H9 (cell line): ENCODE results near the gene NEK7. TPM values are rescaled to one million over a fixed set of nuclear protein-coding genes. Genes with fewer than 3 reads are reported as not detected.
A peak's percentile ranks its signal among the peaks of the same experiment; 100 is the strongest.

Experiments
- DNase-seq: peaks from one replicate; pipeline ENCODE4 v3.0.0-alpha.2; 2017
- H2AFZ ChIP-seq: one replicate; pipeline ENCODE4 v1.6.1; 2013; ENCODE audit warnings: mild to moderate bottlenecking, low read length, control low read depth, moderate library complexity
- H2AK5ac ChIP-seq: 2 replicates; pipeline ENCODE4 v1.6.1; 2013; ENCODE audit warnings: low read length, control low read depth, mixed read lengths; ENCODE audit not compliant: insufficient read length
- H2BK120ac ChIP-seq: one replicate; pipeline ENCODE4 v1.6.1; 2013; ENCODE audit warnings: low read depth, mild to moderate bottlenecking, low read length, control low read depth, inconsistent platforms; ENCODE audit not compliant: poor library complexity, severe bottlenecking
- H2BK12ac ChIP-seq: 2 replicates; pipeline ENCODE4 v1.6.1; 2013; ENCODE audit warnings: low read length, control low read depth, mixed read lengths, low read depth; ENCODE audit not compliant: insufficient read length
- H2BK15ac ChIP-seq: 2 replicates; pipeline ENCODE4 v1.6.1; 2013; ENCODE audit warnings: low read depth, low read length, control low read depth
- H2BK20ac ChIP-seq: one replicate; pipeline ENCODE4 v1.6.1; 2013; ENCODE audit warnings: low read depth, mild to moderate bottlenecking, low read length, control low read depth, inconsistent platforms; ENCODE audit not compliant: poor library complexity, severe bottlenecking
- H2BK5ac ChIP-seq: 2 replicates; pipeline ENCODE4 v1.6.1; 2013; ENCODE audit warnings: low read length, control low read depth, mixed read lengths; ENCODE audit not compliant: insufficient read length
- H3K14ac ChIP-seq: 2 replicates; pipeline ENCODE4 v1.6.1; 2013; ENCODE audit warnings: low read length, control low read depth; ENCODE audit not compliant: insufficient read depth
- H3K18ac ChIP-seq: 2 replicates; pipeline ENCODE4 v1.6.1; 2013; ENCODE audit warnings: low read depth, mild to moderate bottlenecking, mixed read lengths, low read length, control low read depth; ENCODE audit not compliant: insufficient read length
- H3K23ac ChIP-seq: 2 replicates; pipeline ENCODE4 v1.6.1; 2013; ENCODE audit warnings: low read length, control low read depth, mixed read lengths, low read depth; ENCODE audit not compliant: insufficient read length
- H3K23me2 ChIP-seq: 2 replicates; pipeline ENCODE4 v1.6.1; 2013; ENCODE audit warnings: low read depth, mild to moderate bottlenecking, mixed read lengths, low read length, control low read depth; ENCODE audit not compliant: insufficient read length, poor library complexity, severe bottlenecking
- H3K27ac ChIP-seq: 2 replicates; pipeline ENCODE4 v1.5.1; 2013; ENCODE audit warnings: low read length, control low read depth, mixed read lengths, low read depth; ENCODE audit not compliant: insufficient read length
- H3K27me3 ChIP-seq: 2 replicates; pipeline ENCODE4 v1.6.1; 2013; ENCODE audit warnings: low read length, control low read depth, inconsistent platforms; ENCODE audit not compliant: insufficient read depth
- H3K4ac ChIP-seq: 2 replicates; pipeline ENCODE4 v1.6.1; 2013; ENCODE audit warnings: low read depth, mild to moderate bottlenecking, control low read depth, inconsistent platforms, low read length, moderate library complexity
- H3K4me1 ChIP-seq: 2 replicates; pipeline ENCODE4 v1.6.1; 2013; ENCODE audit warnings: low read length, control low read depth, inconsistent platforms; ENCODE audit not compliant: insufficient read depth
- H3K4me2 ChIP-seq: 2 replicates; pipeline ENCODE4 v1.6.1; 2013; ENCODE audit warnings: low read length, control low read depth, mixed read lengths; ENCODE audit not compliant: insufficient read length, insufficient read depth
- H3K56ac ChIP-seq: 2 replicates; pipeline ENCODE4 v1.6.1; 2013; ENCODE audit warnings: low read depth, mild to moderate bottlenecking, mixed read lengths, low read length, control low read depth; ENCODE audit not compliant: insufficient read length
- H3K79me1 ChIP-seq: 2 replicates; pipeline ENCODE4 v1.6.1; 2013; ENCODE audit warnings: low read depth, mild to moderate bottlenecking, moderate library complexity, low read length, control low read depth, inconsistent platforms; ENCODE audit not compliant: insufficient read depth, poor library complexity, severe bottlenecking
- H3K79me2 ChIP-seq: 2 replicates; pipeline ENCODE4 v1.6.1; 2013; ENCODE audit warnings: low read length, control low read depth, inconsistent platforms; ENCODE audit not compliant: insufficient read depth
- H3K9ac ChIP-seq: 2 replicates; pipeline ENCODE4 v1.6.1; 2013; ENCODE audit warnings: low read length, control low read depth, mixed read lengths; ENCODE audit not compliant: insufficient read length; ENCODE audit errors: extremely low read depth
- H3K9me3 ChIP-seq: one replicate; pipeline ENCODE4 v1.6.1; 2013; ENCODE audit warnings: low read depth, low read length, inconsistent platforms; ENCODE audit not compliant: control insufficient read depth
- H3T11ph ChIP-seq: one replicate; pipeline ENCODE4 v1.6.1; 2013; ENCODE audit warnings: mild to moderate bottlenecking, low read length, control low read depth, inconsistent platforms
- H4K20me1 ChIP-seq: one replicate; pipeline ENCODE4 v1.6.1; 2013; ENCODE audit not compliant: control insufficient read depth, insufficient read length, insufficient read depth
- H4K5ac ChIP-seq: 2 replicates; pipeline ENCODE4 v1.6.1; 2013; ENCODE audit warnings: low read depth, mild to moderate bottlenecking, mixed read lengths, low read length, control low read depth; ENCODE audit not compliant: insufficient read length
- H4K8ac ChIP-seq: replicated peaks from 2 replicates; pipeline ENCODE4 v1.6.1; 2013; ENCODE audit warnings: low read length, control low read depth, mixed read lengths, low read depth; ENCODE audit not compliant: insufficient read length
- H4K91ac ChIP-seq: 2 replicates; pipeline ENCODE4 v1.6.1; 2013; ENCODE audit warnings: low read depth, mild to moderate bottlenecking, moderate library complexity, mixed read lengths, low read length, control low read depth; ENCODE audit not compliant: insufficient read length
- H3K27ac Mint-ChIP-seq, 3 experiments: 2 replicates in 2 of 3; 3 replicates in 1 of 3; pipeline ENCODE4 v1.8.0; 2020 to 2021; ENCODE audit warnings: mixed read lengths in 3 of 3, mild to moderate bottlenecking in 1 of 3, moderate library complexity in 1 of 3
- H3K27me3 Mint-ChIP-seq: 2 replicates; pipeline ENCODE4 v1.8.0; 2021; ENCODE audit warnings: low read depth, mild to moderate bottlenecking, moderate library complexity, mixed read lengths
- H3K36me3 Mint-ChIP-seq, 3 experiments: 2 replicates in 2 of 3; 3 replicates in 1 of 3; pipeline ENCODE4 v1.8.0; 2020 to 2021; ENCODE audit warnings: low read depth in 3 of 3, mixed read lengths in 3 of 3; ENCODE audit not compliant: insufficient read depth in 1 of 3
- H3K4me1 Mint-ChIP-seq, 2 experiments: 2 replicates each; pipeline ENCODE4 v1.8.0; 2020; ENCODE audit warnings: mixed read lengths in 2 of 2
- H3K4me3 Mint-ChIP-seq, 2 experiments: 2 replicates in 1 of 2; 3 replicates in 1 of 2; pipeline ENCODE4 v1.8.0; 2020 to 2021; ENCODE audit warnings: mild to moderate bottlenecking in 2 of 2, mixed read lengths in 2 of 2, moderate library complexity in 1 of 2
- H3K9me3 Mint-ChIP-seq, 2 experiments: 2 replicates in 1 of 2; 3 replicates in 1 of 2; pipeline ENCODE4 v1.8.0; 2020; ENCODE audit warnings: mild to moderate bottlenecking in 2 of 2, mixed read lengths in 2 of 2, moderate library complexity in 1 of 2
- CTCF ChIP-seq: fragments of 200-600 bp; sonication (generic); conservative IDR thresholded peaks from 3 replicates; pipeline ENCODE4 v1.8.0; 2021; ENCODE audit warnings: antibody characterized with exemption, mild to moderate bottlenecking
- WGBS: extraction: QIAGEN DNeasy Blood & Tissue Kit; methylation state at CpG from one replicate; pipeline ENCODE4 v1.1.7; 2013; ENCODE audit warnings: missing lambda C conversion rate, low lambda C conversion rate, mixed read lengths; ENCODE audit not compliant: insufficient read length; ENCODE audit errors: extremely low coverage; 5-methylcytosine and 5-hydroxymethylcytosine counted together
- total RNA-seq: library from RNA; stranded (reverse); gene quantifications from 2 replicates; pipeline ENCODE4 v1.2.1, GENCODE V29; 2021

NEK7 gene
- total RNA-seq, 1 experiment from 2014 or later = 9.6 TPM

GRCh38 chr1:198157241-198157846, 546 bp downstream of the NEK7 start:
- no peak overlapping the region for H3K18ac ChIP-seq
- H3K23me2 ChIP-seq = peaks cover 11% of the 10 kb centered on the region
- H2AK5ac ChIP-seq = no peak overlapping the region
- H4K91ac ChIP-seq = no peak overlapping the region
- H3K23ac ChIP-seq = no peak overlapping the region
- H2BK15ac ChIP-seq = no peak overlapping the region
- H3K9me3 ChIP-seq = no peaks in the 10 kb centered on the region
- Mint-ChIP-seq H3K4me1 (peaks cover 27 to 38% of the 10 kb centered on the region in 2 experiments), H3K9me3 (no peaks in the 10 kb centered on the region; a peak in 1 of 5 replicates), H3K36me3 (no peaks in the 10 kb centered on the region), H3K4me3 (peak overlapping the region; percentile 88), H3K27ac (peak overlapping the region; percentile 92 to 97 (median 96)), H3K27me3 (no peaks in the 10 kb centered on the region)
- H3K79me1 ChIP-seq = no peaks in the 10 kb centered on the region
- peak overlapping the region; percentile 46 for H3K27ac ChIP-seq
- H2BK20ac ChIP-seq = no peak overlapping the region
- no peak overlapping the region for H3T11ph ChIP-seq
- H2BK12ac ChIP-seq = no peak overlapping the region
- H3K4ac ChIP-seq = no peak overlapping the region
- no peaks in the 10 kb centered on the region for H3K27me3 ChIP-seq
- DNase-seq = peak; percentile 92
- peak overlapping the region; percentile 71 for H3K9ac ChIP-seq
- H4K20me1 ChIP-seq = no peaks in the 10 kb centered on the region
- peaks cover 2% of the 10 kb centered on the region; the same call in 1 of the 2 replicates for H3K79me2 ChIP-seq
- H2BK120ac ChIP-seq = no peak overlapping the region
- H4K8ac ChIP-seq = no peak overlapping the region
- H2BK5ac ChIP-seq = no peak overlapping the region
- no peak overlapping the region for H2AFZ ChIP-seq
- no peak overlapping the region for H3K56ac ChIP-seq
- H3K4me1 ChIP-seq = peaks cover 7% of the 10 kb centered on the region; the same call in 1 of the 2 replicates
- no peak overlapping the region for H4K5ac ChIP-seq
- no peak for TF ChIP-seq CTCF
- peak overlapping the region; percentile 84 for H3K4me2 ChIP-seq
- H3K14ac ChIP-seq = peak overlapping the region; percentile 11; the same call in 1 of the 2 replicates
- WGBS = no CpG with 5 or more reads among the region's 62 CpGs
